Stimulated activated CD8-positive, alpha-beta memory T cell treated with anti-CD3 and anti-CD28 coated beads, Interleukin-15, amount 100 ng/mL, for 1 hour (primary cell): ENCODE results near the gene RFX7.
"Not testable (repeated sequence)": the region's sequence is repeated elsewhere in the genome, so short reads cannot be mapped to it uniquely, and the experiment has no call there.

ENCODE experiments used
- DNase-seq: peaks from one replicate; pipeline ENCODE4 v3.0.0-alpha.2; 2020; ENCODE audit warnings: low read depth

Gene RFX7

DNA sequence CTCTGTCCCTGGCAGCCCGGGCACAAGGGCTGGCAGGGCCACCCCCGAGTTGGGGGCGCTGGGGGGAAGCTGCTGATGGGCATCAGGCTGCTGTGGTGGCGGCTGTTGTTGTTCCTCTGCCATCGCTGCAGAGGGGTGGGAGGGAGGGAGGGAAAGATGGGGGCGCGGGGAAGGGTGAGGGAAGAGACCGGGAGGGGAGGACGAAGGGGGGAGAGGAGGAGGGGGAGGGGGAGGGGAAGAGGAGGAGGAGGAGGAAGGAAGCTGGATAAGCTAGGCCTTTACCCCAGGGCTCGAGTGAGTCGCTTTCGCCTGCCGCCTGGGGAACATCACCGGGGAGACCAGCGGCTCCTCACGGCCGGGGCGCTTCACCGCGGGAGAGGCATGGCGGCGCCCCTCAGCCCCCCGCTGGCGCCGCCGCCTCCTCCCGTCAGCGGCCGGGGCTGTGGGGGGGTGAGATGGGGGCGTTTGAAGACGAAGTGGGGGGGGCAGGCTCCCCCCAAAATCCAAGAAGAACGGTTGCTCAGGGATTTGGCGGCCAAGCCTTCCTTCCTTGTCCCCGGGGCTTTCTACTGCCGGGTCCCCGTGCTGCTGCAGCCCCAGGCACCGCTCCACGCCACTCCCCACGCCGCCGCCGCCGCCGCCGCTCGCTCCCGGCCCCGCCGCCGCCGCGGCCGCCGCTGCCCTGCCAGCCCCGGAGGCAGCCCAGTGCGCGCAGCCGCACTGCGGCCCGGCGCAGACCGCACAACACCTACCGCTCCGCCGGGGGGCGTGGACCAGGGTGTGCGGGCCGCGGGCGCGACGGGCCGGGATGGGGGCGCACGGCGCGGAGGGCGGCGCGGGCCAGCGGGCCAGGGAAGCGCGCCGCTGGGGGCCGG is at the start of gene RFX7:
Gene RFX7, minus strand, starts transcription at position 717 of the 875 bp plus-strand sequence. Its CDS starts 594 bp downstream, at position 123.
- DNase-seq = peak; percentile 41

- DNase-seq = no peak
These were observed 49.1 kb upstream of the RFX7 start for GRCh38 chr15:56292546-56293316.

DNA sequence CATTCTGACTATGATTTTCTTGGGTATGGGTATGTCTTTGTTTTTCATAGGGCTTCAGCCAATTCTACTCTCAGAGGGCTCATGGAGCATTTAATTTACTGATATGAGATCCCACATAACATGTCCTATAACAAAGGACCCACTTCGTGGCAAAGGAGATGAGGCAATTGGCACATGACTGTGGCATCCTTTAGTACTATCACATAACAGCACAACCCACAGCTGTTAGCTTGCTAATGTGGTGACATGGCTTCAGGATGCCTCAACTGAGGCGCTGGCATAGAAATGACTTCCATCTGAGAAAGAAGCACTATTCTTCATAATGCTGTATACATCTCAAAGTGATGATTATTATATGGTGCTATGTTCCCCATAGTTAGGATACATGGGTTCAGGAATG is 48.1 kb upstream of the RFX7 start:
- no peak for DNase-seq

GRCh38 chr15:56286213-56286612 is 42.5 kb upstream of the RFX7 start:
- DNase-seq = no peak

DNA sequence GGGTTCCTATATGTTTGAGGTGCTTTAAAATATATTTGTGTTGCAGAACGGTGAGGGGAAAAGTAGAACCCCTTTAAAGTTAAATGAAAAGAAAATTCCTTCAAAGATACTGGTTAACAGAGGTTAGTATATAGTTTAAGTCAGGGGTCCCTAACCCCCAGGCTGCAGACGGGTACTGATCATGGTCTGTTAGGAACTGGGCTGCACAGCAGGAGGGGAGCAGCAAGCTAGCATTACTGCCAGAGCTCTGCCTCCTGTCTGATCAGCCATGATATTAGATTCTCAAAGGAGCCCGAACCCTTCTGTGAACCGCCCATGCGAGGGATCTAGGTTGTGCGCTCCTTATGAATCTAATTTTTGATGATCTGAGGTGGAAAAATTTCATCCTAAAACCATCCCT is 37.5 kb upstream of the RFX7 start:
- no peak for DNase-seq

DNA sequence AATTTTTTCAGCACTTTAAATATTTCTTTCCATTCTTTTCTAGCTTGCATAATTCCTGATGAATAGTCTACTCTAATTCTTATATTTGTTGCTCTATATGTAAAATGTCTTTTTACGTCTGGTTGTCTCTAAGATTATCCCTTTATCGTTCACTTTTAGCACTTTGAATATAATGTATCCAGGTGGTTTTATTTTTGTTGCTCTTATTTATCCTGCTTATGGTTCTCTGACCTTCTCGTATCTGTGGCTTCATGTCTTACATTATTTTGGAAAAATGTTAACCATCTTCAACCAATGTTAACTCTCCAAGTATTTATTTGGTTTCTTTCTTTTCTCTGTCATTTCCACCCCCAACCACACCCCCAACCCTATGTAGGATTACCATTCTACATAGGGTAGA is 30.0 kb upstream of the RFX7 start:
- DNase-seq = no peak

DNA sequence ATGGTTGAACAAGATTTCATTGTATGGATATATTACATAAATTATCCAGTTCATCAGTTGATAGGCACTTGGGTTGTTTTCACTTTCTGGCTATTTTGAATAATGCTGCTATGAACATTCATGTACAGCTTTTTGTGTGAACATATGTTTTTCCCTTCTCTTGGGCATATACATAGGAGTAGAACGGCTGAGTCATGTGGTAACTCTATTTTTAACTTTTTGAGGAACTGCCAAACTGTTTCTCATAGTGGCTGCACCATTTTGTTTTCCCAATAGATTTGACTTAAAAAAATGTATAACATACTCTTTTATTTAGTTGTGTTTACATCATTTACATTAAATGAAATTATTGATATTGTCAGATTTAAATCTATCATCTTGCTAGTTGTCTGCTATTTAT is 28.8 kb upstream of the RFX7 start:
- DNase-seq = no peak

GRCh38 chr15:56266465-56266864 is 22.8 kb upstream of the RFX7 start:
- DNase-seq = not testable (repeated sequence)

DNA sequence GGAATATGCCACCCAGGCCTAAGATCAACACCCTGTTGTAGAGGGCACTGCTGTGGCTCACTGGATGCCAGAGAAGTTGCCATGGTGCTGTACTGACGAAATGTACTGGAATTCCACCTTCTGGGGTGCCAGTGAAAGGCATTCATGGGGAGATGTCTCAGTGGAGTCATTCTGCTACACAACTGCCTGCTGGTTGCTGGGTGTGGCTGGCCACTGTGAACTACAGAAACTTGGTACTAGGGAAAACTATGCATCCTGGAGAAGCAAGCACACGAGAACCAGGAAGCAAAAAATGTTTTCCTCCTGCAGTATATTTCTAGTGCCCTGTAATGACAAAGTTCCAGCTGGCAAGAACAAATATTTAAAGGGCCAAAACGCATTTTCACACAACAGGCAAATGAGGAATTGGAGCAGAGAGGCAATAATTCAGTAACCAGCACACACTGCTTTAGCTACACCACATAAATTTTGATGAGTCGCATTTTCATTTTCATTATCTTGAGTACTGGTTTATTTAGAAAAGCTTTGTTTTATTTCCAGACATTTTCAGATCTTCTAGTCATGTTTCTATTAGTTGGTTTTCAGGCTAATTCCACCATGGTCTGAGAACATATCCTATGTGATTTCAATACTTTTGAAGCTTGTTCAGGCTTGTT is 18.3 kb upstream of the RFX7 start:
- DNase-seq = no peak

DNA sequence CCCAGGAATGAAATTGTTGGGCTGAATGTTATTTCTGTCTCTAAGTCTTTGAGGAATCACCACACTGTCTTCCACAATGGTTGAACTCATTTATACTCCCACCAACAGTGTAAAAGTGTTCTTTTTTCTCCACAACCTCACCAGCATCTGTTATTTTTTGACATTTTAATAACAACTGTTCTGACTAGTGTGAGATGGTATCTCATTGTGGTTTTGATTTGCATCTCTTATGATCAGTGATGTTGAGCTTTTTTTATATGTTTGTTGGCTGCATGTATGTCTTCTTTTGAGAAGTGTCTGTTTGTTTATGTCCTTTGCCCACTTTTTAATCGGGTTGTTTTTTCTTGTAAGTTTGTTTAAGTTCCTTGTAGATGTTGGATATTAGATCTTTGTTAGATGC is 13.6 kb upstream of the RFX7 start:
- DNase-seq = not testable (repeated sequence)

GRCh38 chr15:56254265-56254664 is 10.6 kb upstream of the RFX7 start:
- no peak for DNase-seq

- no peak for DNase-seq
These were observed 8.7 kb upstream of the RFX7 start for GRCh38 chr15:56252386-56252785.

- DNase-seq = no peak
These were observed 7.8 kb upstream of the RFX7 start for GRCh38 chr15:56251315-56252095.

GRCh38 chr15:56250626-56251025 is 6.9 kb upstream of the RFX7 start:
- DNase-seq = no peak

GRCh38 chr15:56249092-56249491 is 5.4 kb upstream of the RFX7 start:
- DNase-seq = no peak

- no peak for DNase-seq
These were observed 4.8 kb upstream of the RFX7 start for GRCh38 chr15:56248311-56248992.

DNA sequence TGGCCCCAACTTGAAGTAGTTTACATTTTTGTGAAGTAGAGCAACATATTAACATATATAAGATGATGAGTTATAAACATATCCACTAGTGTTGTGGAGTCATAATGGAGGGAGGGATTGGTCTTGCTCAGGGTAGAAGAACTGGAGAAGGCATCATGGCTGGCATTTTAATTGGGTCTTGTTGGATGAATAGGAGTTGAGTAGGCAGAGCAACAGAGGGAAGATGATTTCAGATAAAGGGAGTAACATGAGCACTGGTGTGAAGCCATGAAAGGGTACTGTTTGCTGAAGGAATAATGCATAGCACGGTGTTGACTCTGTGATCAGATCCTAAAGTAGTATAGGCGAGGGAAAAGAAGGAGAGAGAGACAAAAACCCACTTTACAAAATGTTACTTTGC is 3.6 kb upstream of the RFX7 start:
- DNase-seq = no peak

GRCh38 chr15:56245871-56246814 is 2.5 kb upstream of the RFX7 start:
- peak; percentile 73 for DNase-seq

DNA sequence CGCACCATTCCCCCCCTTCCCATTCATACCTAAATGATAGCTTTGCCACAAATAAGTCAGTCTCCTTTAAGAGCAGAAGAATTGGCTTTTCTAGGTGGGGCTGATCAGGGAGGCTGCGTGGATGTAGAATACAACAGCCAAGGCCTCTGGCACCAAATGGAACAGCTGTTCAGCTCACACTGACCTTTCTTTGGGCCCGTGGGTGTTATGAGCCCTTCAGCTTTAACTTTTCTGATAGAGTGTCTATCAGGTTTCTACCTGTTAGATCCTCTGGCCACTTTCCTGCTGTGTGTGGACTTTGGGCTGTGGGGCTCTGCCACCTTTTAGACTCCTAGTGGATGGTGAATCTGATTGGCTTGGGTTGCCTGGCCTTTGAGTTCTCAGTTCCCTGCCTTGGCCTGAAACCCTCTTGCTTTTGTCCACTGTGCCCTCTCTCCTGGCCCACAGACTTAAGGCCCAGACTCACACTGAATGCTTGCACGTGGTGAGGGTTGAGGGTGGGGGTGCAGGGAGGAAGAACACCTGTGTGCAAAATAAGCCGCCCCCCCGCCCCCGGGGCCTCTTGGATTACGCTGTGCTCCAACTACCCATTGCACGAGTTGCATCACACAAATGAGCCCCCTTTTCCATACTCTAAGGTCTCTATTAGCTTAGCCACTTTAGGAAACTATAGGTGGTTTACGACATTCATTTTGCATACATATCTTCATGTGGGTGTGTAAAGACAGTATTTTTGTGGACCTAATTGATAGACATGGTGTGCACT is 1.3 kb upstream of the RFX7 start:
- DNase-seq = no peak
